T-helper 17 cell (primary cell): ENCODE data around the gene RBKS. TPM values are rescaled to one million over a fixed set of nuclear protein-coding genes. Genes with fewer than 3 reads are reported as not detected.

Experiments used
- ATAC-seq: fragments of 150-1000 bp; cut with Tn5 transposase; 2 replicates; pipeline ENCODE4 v1.10.0; 2021; ENCODE audit warnings: mild to moderate bottlenecking, moderate library complexity
- DNase-seq, 3 donors: peaks; one replicate each; pipeline versions ENCODE4 v3.0.0 to v3.0.0-alpha.2; 2020 to 2021
- H3K9me3 ChIP-seq: one replicate; pipeline ENCODE4 v1.7.0; 2013; ENCODE audit warnings: low read length, mild to moderate bottlenecking; ENCODE audit not compliant: control insufficient read depth, poor library complexity, severe bottlenecking
- H3K27ac Mint-ChIP-seq: one replicate; pipeline ENCODE4 v1.8.0; 2022; ENCODE audit warnings: mild to moderate bottlenecking, moderate library complexity, mixed read lengths
- H3K27me3 Mint-ChIP-seq: one replicate; pipeline ENCODE4 v1.8.0; 2022; ENCODE audit warnings: mixed read lengths
- H3K36me3 Mint-ChIP-seq: one replicate; pipeline ENCODE4 v1.8.0; 2022; ENCODE audit warnings: low read depth, mixed read lengths
- H3K4me1 Mint-ChIP-seq: one replicate; pipeline ENCODE4 v1.8.0; 2022; ENCODE audit warnings: mild to moderate bottlenecking, mixed read lengths
- H3K4me3 Mint-ChIP-seq: one replicate; pipeline ENCODE4 v1.8.0; 2022; ENCODE audit warnings: mild to moderate bottlenecking, moderate library complexity, mixed read lengths
- total RNA-seq, 4 donors: library from RNA in 2 of 4; stranded (reverse) in 2 of 4; gene quantifications; one replicate each; pipeline ENCODE4 v1.2.3 and lab custom pipeline; 2022 to 2026

The RBKS gene
- 1 to 10 TPM; 7.0 to 8.2 TPM for total RNA-seq
- total RNA-seq (lab: John Stamatoyannopoulos, UW): 2.9 to 8.3 reads per million in 2 donors

DNA sequence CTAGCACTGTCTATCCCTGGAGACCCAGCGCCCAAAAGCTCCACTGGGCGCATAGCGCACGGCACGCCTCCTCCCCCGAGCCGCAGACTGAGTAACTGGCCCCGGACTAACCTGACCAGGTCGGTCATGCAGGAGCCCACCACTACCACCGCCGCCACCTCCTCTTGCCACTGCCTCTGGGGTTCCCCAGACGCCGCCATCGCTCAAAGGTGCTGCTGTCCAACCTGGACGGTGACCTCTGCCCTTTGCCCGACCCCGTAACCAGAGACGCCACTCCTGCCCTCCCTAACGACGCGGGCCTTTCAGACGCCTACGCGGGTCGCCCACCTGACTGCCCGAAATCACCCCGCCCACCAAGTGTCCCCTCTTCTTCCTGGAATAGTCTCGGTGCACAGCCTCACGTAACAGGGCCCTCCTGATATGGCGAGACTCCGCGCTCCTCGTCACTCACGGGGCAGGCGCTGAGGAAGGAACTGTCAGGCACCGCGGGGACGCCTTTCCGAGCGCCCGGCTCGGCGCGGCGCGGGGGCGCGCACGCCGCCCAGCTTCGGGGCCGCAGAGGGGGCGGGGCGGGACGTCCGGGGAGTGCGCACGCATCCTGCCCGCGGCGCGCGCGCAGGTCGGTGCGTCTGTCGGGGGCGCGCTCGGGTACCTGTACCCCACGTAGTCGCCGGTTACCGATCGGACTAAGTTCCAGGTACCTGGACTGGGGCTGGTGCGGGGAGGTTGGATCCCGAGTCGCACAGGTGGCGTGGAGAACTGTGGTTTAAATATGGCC lies at the start of gene RBKS, which contains the start of gene BABAM2:
RBKS (minus strand) TSS at position 242 of the 778 bp plus-strand sequence; CDS start at position 200, 42 bp downstream.
BABAM2 (plus strand) TSS at position 584 of the 778 bp plus-strand sequence. CDS start 3,828 bp downstream, outside the sequence.
- DNase-seq (peak; percentile 88 to 89 (median 89)), ATAC-seq (peak; percentile 82)
- Mint-ChIP-seq H3K27me3 (no peaks in the 10 kb centered on the region), H3K4me3 (peak within 1 kb of the TSS; percentile 95), H3K36me3 (peaks cover 2% of the 10 kb centered on the region), H3K27ac (peak within 1 kb of the TSS; percentile 98), H3K4me1 (peaks cover 40% of the 10 kb centered on the region)
- H3K9me3 ChIP-seq: no peaks in the 10 kb centered on the region

DNA sequence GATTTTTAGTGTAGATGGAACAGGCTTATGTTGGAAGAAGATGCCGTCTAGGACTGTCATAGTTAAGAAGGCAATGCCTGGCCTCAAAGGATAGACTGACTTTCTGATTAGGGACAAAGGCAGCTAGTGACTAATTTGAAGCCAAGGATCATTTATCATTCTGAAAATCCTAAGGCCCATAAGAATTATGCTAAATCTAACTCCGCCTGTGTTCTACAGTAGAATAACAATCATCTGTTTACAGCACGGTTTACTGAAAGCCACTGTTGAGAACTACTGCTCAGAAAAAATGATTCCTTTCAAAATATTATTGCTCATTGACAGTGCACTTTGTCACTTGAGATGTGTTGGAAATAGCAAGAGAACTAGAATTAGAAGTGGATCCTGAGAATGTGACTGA lies 44.8 kb upstream of the RBKS start:
- no peak overlapping the region for H3K27ac Mint-ChIP-seq
- no peak for ATAC-seq
- H3K27me3 Mint-ChIP-seq: no peaks in the 10 kb centered on the region
- H3K36me3 Mint-ChIP-seq: peaks cover 13% of the 10 kb centered on the region
- H3K4me1 Mint-ChIP-seq: peaks cover 28% of the 10 kb centered on the region
- H3K9me3 ChIP-seq: no peaks in the 10 kb centered on the region
- DNase-seq: no peak
- no peak overlapping the region for H3K4me3 Mint-ChIP-seq

DNA sequence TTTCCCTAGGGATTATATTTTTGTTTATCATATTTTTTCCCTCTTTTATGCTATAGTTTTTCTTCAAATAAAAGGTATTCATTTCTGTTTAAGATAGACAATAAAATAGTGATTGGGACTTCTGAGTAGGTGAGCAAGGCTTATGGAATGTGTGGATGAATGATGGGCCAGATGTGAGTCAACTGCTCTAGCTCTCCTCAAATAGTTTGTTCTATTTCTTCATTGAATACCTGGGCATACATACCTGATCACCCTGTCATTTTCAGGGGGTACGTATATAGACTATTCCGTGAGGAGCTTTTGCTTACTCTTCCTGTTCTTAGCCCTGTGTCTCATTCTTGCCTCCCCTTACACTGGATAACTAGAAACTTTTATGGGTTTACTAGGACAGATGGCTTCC lies 42.2 kb upstream of the RBKS start:
- Mint-ChIP-seq H3K4me1 (peaks cover 21% of the 10 kb centered on the region), H3K4me3 (no peak overlapping the region), H3K27me3 (no peaks in the 10 kb centered on the region), H3K36me3 (peaks cover 13% of the 10 kb centered on the region), H3K27ac (peak overlapping the region; percentile 69)
- ATAC-seq (no peak), DNase-seq (no peak)
- no peaks in the 10 kb centered on the region for H3K9me3 ChIP-seq

DNA sequence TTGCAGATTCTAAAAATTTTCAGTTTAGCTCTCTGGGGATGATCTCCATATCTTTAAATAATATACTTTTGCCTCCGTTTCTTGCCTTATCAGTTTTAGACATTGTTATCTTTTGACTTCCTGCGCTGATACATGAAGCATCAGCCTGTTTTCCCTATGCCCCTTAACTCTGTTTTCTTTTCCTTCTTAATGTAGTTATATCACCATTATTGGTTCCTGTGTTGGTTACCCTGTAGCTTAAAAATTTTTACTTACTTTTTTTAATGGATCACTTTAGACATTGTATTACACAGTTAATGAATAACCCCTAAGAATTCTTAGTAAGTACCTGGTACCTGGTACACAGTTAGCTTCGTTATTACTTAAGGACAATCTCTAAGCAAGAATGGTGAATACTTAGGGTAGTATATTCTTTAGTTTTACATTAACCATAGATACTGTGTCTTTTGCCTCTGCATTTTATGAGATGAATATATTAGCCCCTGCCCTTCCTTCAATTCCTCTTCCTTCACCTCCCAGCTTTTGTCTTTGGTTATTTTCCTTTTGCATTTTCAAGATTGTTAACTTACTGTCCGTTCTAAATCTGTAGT lies 41.3 kb upstream of the RBKS start:
- ATAC-seq (no peak), DNase-seq (no peak)
- Mint-ChIP-seq H3K4me1 (peaks cover 18% of the 10 kb centered on the region), H3K36me3 (peaks cover 14% of the 10 kb centered on the region), H3K27me3 (no peaks in the 10 kb centered on the region), H3K27ac (peak overlapping the region; percentile 69), H3K4me3 (no peak overlapping the region)
- H3K9me3 ChIP-seq: no peaks in the 10 kb centered on the region

DNA sequence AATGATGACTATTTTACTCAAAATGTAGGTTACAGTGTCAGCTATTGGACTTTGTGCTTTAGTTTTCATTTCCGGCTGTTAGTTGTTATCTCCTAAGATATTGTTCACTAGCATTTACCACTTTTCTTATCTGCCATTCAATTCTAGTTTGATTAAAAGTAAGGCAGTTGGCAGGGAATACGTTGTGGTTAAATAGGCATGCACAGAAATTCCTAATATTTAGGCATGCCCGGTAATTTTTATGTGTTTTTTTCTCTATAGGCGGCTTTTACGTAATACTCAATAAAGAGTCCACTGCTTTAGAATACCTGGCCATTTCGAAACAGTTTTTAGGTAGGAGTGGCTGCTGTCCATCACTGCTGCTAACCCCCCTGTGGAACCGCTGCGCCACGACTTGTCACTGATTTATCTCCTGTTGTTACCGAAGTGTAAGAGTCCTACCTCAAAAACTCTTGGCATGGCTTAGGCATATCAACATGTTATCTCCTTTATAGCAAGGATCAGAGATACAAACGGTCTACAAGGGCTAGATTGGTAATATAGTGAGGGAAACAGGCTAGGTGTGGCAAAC lies 39.8 kb upstream of the RBKS start:
- no peaks in the 10 kb centered on the region for H3K9me3 ChIP-seq
- Mint-ChIP-seq H3K36me3 (peaks cover 18% of the 10 kb centered on the region), H3K4me1 (peaks cover 27% of the 10 kb centered on the region), H3K4me3 (no peak overlapping the region), H3K27me3 (no peaks in the 10 kb centered on the region), H3K27ac (no peak overlapping the region)
- no peak for DNase-seq
- no peak for ATAC-seq

DNA sequence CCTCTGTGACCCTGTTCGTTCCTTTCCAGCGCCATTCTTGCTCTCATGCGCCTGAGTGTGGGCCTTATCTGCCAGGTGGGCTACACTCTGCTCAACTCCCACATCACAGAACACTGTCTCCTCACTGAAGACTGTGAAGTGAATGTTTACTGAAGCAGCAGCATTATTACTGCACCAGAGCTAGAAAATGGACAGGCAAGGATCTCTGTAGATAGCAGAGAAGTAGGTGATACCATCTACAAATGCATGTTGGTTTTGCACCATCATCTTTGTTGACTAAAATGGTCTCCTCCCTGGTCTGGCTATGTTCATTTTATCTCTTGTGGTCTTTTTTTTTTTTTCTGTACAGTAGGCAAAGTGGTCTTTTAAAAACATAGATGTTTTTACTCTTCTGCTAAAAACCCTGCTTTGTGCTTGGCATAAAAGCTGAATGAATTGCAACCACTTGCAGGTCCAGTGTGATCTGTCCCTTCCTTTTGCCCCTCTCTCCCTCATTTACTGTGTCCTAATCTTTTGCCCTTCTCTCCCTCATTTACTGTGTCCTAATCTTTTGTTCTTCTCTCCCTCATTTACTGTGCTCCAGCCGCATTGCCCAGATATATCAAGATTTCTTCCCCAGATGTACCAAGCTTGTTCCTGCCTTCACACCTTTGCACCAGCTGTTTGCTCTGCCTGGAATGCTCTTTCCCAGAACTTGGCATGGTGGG lies 35.7 kb upstream of the RBKS start:
- no peaks in the 10 kb centered on the region for H3K27me3 Mint-ChIP-seq
- H3K36me3 Mint-ChIP-seq: peaks cover 8% of the 10 kb centered on the region
- no peaks in the 10 kb centered on the region for H3K9me3 ChIP-seq
- no peak overlapping the region for H3K4me3 Mint-ChIP-seq
- no peak for DNase-seq
- H3K27ac Mint-ChIP-seq: peak overlapping the region; percentile 49
- peaks cover 17% of the 10 kb centered on the region for H3K4me1 Mint-ChIP-seq
- no peak for ATAC-seq

DNA sequence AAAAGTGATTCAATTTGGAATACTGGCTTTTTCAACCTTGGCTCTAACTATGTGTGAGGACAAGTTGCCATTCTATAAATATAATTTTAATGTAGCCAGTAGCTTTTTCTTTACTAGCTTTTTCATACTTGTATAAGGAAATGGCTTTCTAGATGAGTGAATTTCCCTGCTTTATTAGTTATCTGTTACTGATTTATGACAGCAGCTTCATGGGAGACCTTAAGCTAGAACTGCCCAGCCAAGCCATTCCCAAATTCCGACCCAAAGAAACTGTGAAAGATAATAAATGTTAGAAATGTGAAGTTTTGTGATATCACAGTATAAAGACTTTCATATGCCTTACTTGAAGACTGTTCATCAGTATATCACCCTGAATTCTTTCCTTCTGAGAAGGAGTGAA lies 32.7 kb upstream of the RBKS start:
- no peaks in the 10 kb centered on the region for H3K9me3 ChIP-seq
- no peaks in the 10 kb centered on the region for H3K27me3 Mint-ChIP-seq
- H3K36me3 Mint-ChIP-seq: peaks cover 5% of the 10 kb centered on the region
- peaks cover 18% of the 10 kb centered on the region for H3K4me1 Mint-ChIP-seq
- no peak for ATAC-seq
- DNase-seq: no peak
- H3K4me3 Mint-ChIP-seq: no peak overlapping the region
- peak overlapping the region; percentile 49 for H3K27ac Mint-ChIP-seq

DNA sequence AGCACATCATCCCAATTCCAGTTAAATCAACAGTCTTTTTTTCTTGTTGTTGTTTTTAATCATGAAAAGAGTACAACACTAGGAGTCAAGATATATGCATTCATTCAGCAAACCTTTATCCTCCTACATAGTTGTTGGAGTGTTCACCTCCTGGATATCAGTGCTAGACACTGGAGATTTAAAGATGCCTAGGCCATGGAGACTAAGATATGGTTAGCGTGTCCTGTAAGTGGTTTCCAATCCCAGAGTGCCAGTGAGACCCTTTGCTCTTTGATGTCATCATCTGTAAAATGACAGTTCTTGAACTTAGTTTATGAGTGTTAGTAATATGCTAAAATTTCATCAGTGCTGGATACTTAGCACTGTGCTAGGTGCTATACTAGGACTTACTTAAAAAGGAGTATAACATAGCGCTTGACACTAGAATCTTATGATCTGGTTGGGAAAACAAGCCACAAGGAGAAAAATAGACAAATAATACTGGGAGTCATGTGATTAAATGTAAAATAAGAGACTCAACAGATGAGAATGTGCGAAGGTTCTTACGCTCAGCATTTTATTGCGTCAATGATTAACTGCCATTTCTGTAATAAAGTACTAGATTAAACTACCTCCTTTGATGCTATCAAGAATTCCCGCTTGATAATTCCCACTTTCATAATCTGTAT lies 31.8 kb upstream of the RBKS start:
- DNase-seq (no peak), ATAC-seq (no peak)
- Mint-ChIP-seq H3K27ac (peak overlapping the region; percentile 14), H3K27me3 (no peaks in the 10 kb centered on the region), H3K4me3 (no peak overlapping the region), H3K4me1 (peaks cover 18% of the 10 kb centered on the region), H3K36me3 (peaks cover 5% of the 10 kb centered on the region)
- H3K9me3 ChIP-seq: no peaks in the 10 kb centered on the region

DNA sequence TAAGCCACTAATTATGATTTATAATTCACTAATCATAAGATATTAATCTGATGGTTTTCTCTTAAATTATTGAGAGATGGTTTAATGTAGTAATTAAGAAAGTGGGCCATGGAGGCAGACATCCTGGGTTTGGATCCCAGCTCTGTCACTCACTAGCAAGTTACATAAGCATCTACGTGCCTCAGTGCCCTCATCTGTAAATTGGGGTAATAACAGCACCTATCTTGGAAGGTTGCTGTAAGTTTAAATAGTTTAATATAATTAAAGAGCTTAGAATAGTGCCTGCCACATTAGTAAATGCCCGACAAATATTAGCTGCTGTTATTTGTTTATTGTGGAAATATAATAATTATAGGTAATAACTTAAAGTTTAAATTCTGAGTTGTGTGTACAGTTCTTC lies 31.2 kb upstream of the RBKS start:
- Mint-ChIP-seq H3K27me3 (no peaks in the 10 kb centered on the region), H3K27ac (no peak overlapping the region), H3K4me3 (no peak overlapping the region), H3K36me3 (peaks cover 4% of the 10 kb centered on the region), H3K4me1 (peaks cover 17% of the 10 kb centered on the region)
- H3K9me3 ChIP-seq: no peaks in the 10 kb centered on the region
- no peak for ATAC-seq
- DNase-seq: no peak

DNA sequence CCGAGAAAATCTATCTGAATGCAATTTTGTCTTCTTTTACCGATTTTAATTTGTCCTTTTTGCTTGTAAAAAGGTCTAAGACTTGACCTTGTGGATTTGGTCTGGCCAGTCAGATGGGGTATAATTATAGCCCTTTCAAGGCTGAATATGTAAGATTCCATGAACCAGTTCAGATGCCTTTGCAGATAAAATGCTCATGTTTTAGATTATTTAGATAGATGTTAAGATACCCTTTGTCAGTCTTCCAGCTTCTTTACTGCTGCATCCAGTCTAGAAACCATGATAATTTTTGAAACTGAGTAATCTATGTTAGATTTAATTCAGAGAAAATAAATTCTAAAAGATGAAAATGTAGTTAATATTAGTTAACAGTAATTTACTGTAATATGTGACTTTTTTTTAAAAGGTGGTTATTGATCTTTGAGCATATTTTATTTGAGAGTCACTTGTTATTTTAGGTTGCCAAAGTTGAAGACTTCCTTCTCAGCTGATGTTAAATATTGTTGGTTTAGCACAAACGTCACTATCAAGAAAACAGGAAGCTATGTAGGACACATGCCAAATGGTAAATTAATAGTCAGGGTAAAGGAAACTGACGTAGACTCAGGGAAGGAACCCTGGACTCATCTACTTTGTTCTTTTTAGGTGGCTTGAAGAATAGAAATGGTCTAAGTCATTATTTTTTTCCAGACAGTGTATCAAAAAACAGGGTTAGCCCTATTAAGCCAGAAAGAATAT lies 30.1 kb upstream of the RBKS start:
- Mint-ChIP-seq H3K4me3 (peak overlapping the region; percentile 9), H3K27ac (peak overlapping the region; percentile 88)

DNA sequence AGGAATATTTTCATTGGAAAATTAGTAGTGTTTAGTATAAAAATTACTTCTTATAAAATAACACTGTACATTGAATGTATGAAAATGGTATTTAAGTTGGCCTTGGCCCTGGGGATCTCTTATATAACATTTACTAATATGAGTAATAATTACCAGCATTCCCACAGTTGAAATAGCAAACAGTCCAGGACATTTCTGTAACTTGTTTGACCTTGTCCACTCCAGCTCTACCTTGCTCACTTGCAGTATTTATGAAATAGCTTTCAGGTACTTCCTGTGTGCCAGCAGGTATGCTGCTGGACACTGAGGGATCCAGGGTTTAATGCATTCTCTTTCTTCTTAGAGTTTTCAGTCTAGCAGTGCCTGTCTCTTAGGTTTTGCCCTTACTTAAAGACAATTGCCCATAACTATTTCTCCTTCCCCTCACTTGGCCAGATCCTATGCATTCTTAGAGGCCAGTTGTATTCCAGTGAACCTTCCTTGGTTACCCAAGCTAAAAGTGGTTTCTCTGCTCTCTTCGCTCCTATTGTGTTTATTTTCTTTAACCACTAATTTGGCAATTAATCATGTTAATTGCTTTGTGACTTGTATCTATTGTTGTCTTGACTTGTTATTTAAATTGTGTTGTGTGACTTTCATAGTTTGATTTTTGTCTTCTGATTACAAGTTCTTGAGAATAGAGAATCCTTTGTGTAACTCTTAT lies 26.3 kb upstream of the RBKS start:
- Mint-ChIP-seq H3K27me3 (no peaks in the 10 kb centered on the region), H3K36me3 (peaks cover 2% of the 10 kb centered on the region), H3K4me1 (peaks cover 12% of the 10 kb centered on the region), H3K4me3 (no peak overlapping the region), H3K27ac (no peak overlapping the region)
- H3K9me3 ChIP-seq: no peaks in the 10 kb centered on the region
- no peak for DNase-seq
- no peak for ATAC-seq

More for the DNA sequence above, 30.1 kb upstream of the RBKS start:
- H3K9me3 ChIP-seq: no peaks in the 10 kb centered on the region
- DNase-seq (no peak), ATAC-seq (peak; percentile 99)
- H3K27me3 Mint-ChIP-seq: no peaks in the 10 kb centered on the region
- H3K4me1 Mint-ChIP-seq: peaks cover 10% of the 10 kb centered on the region
- no peaks in the 10 kb centered on the region for H3K36me3 Mint-ChIP-seq

DNA sequence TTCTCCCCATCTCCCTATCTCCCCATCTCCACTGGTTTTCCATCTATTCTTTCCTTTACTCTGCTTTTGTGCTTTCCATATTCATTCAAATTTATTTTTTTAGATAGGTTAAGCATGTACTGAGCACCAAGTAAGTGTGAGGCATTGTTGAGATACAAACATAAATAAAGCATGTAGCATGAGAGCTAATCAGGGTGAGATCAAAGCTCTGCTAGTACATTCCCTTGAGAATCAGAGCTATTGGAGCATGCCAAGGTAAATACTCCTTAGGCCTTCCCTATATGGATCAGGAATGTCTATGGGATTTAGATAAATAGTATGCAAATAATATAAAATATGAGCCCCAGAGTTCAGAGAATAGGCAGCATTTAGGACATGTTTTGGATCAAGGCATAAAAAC lies 25.7 kb upstream of the RBKS start:
- Mint-ChIP-seq H3K27me3 (no peaks in the 10 kb centered on the region), H3K4me3 (no peak overlapping the region), H3K27ac (no peak overlapping the region), H3K36me3 (peaks cover 4% of the 10 kb centered on the region), H3K4me1 (peaks cover 12% of the 10 kb centered on the region)
- no peaks in the 10 kb centered on the region for H3K9me3 ChIP-seq
- no peak for ATAC-seq
- no peak for DNase-seq
